WERI-Rb-1 (cell line): ENCODE results near the gene GUCD1.

ENCODE experiments used
- DNase-seq: peaks from one replicate; pipeline ENCODE4 v3.0.0-alpha.2; 2020
- H3K27ac ChIP-seq: fragments of 250-450 bp; sonication (Bioruptor Pico); 2 replicates; pipeline ENCODE4 v1.5.1; 2020; ENCODE audit warnings: mild to moderate bottlenecking, moderate library complexity
- H3K27me3 ChIP-seq: fragments of 250-450 bp; sonication (Bioruptor Pico); 2 replicates; pipeline ENCODE4 v1.5.1; 2021; ENCODE audit warnings: mild to moderate bottlenecking, low read depth, moderate library complexity; ENCODE audit not compliant: insufficient read depth, severe bottlenecking
- H3K36me3 ChIP-seq: fragments of 250-450 bp; sonication (Bioruptor Pico); 2 replicates; pipeline ENCODE4 v1.5.1; 2020; ENCODE audit warnings: mild to moderate bottlenecking, moderate library complexity
- H3K4me3 ChIP-seq: 2 replicates; pipeline ENCODE4 v1.5.1; 2011; ENCODE audit warnings: low read depth, mild to moderate bottlenecking, control low read depth, low read length
- H3K9me3 ChIP-seq: fragments of 250-450 bp; sonication (Bioruptor Pico); 2 replicates; pipeline ENCODE4 v1.5.1; 2021; ENCODE audit warnings: mild to moderate bottlenecking, moderate library complexity; ENCODE audit not compliant: severe bottlenecking
- TF ChIP-seq, protein P1 (sequence below): IDR thresholded peaks from 2 replicates; pipeline ENCODE4 v1.5.1; 2011; ENCODE audit warnings: low read depth, mild to moderate bottlenecking, control low read depth, inconsistent platforms, low read length

Gene GUCD1

DNA sequence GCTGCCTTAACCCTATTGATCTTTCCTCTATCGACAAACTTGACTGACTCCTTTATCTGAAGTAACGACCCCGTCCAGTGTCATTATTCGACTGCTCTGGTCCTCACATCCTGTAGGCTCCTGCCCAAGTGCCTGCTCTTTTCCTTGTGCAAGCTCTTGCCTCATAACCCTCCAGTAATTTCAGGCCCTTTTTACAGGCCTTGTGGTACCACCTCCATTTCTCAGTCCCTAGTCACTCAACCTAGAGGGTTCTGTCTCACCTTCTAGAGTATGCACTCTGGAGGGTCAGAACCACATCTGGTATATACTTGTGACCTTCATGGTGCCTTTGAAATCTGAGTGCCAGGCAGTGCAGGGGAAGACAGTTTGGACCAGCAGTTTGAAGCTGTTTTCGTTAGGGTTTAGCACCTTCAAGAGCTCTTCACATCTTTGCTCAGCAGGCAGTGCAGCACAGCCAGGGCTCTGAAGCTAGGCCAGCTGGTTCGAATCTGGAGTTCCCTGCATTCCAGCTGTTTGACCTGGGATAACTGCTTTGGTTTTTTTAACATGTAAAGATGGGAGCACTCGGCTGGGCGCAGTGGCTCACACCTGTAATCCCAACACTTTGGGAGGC, 12.1 kb upstream of the GUCD1 start:
- no peak for DNase-seq
- no peak overlapping the region for H3K4me3 ChIP-seq
- no peaks in the 10 kb centered on the region for H3K9me3 ChIP-seq
- H3K36me3 ChIP-seq = peaks cover 90% of the 10 kb centered on the region
- TF ChIP-seq, protein P1, sequence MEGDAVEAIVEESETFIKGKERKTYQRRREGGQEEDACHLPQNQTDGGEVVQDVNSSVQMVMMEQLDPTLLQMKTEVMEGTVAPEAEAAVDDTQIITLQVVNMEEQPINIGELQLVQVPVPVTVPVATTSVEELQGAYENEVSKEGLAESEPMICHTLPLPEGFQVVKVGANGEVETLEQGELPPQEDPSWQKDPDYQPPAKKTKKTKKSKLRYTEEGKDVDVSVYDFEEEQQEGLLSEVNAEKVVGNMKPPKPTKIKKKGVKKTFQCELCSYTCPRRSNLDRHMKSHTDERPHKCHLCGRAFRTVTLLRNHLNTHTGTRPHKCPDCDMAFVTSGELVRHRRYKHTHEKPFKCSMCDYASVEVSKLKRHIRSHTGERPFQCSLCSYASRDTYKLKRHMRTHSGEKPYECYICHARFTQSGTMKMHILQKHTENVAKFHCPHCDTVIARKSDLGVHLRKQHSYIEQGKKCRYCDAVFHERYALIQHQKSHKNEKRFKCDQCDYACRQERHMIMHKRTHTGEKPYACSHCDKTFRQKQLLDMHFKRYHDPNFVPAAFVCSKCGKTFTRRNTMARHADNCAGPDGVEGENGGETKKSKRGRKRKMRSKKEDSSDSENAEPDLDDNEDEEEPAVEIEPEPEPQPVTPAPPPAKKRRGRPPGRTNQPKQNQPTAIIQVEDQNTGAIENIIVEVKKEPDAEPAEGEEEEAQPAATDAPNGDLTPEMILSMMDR = no peak
- H3K27ac ChIP-seq = no peak overlapping the region
- H3K27me3 ChIP-seq = no peaks in the 10 kb centered on the region

DNA sequence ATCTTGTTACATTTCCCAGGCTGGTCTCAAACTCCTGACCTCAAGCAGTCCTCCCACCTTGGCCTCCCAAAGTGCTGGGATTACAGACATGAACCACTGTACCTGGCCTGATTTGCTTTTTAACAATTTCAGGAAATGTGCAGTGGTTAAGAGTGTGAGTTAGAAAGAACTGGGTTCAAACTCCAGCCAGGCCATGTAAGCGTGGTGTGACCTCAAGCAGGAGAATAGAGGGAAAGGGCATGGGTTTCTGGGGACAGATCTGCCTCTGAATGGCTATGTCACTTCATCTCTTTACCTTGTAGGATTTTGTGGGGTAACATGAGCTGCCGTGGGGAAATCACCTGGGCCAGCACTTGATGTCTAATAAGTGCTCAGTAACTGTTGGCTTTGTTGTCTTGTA, 10.1 kb upstream of the GUCD1 start:
- H3K36me3 ChIP-seq = peaks cover 83% of the 10 kb centered on the region
- no peaks in the 10 kb centered on the region for H3K27me3 ChIP-seq
- no peak overlapping the region for H3K4me3 ChIP-seq
- no peak overlapping the region for H3K27ac ChIP-seq
- TF ChIP-seq, protein P1 = no peak
- DNase-seq = no peak
- no peaks in the 10 kb centered on the region for H3K9me3 ChIP-seq

DNA sequence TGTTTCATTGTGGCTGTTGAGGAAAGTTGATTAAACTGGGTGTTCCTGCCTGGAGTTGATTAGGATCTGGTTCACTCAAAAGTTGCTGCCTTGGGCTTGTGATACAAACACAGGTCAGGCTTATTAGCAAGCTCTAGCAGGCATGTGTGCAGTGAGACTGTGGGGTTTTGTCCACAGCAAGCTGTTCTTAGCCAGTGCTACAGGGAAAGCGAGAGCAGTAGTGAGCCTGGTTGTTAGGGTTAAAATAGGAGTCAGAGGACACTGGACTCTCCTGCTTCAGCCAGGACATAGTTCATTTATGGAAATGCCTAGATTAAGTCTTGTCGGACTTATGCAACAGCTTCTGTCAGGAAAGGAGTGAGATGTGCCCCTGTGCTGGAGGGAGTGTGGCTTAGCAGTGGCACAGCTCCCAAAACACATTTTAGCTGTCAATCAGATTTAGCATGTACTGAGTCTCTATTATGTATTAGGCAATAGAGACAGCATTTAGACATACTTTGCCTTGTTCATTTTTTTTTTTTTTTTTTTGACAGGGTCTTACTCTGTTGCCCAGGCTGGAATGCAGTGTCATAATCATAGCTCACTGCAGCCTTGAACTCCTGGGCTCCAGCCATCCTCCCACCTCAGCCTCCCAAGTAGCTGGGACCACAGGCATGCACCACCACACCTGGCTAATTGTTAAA, 9.6 kb upstream of the GUCD1 start:
- Histone ChIP-seq H3K27me3 (no peaks in the 10 kb centered on the region), H3K36me3 (peaks cover 81% of the 10 kb centered on the region), H3K27ac (no peak overlapping the region), H3K9me3 (no peaks in the 10 kb centered on the region), H3K4me3 (no peak overlapping the region)
- no peak for DNase-seq
- TF ChIP-seq, protein P1 = no peak

DNA sequence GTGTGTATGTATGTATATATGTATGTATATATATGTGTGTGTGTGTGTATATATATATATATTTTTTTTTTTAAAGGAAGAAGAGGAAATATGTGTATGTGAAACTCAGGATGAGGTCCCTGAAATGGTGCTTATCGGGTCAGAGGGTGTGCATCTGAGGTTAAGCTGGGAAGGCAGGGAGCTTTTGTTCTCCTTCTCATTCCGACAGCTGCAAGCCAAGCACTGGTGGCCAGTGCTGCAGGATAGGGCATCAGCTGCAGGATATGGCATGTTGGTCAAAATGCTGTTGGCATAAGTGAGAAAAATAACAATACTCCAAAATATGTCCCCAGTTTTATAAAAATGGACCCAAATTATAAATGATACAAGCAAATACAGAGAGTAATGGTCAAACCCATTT, 8.3 kb upstream of the GUCD1 start:
- Histone ChIP-seq H3K36me3 (peaks cover 83% of the 10 kb centered on the region), H3K27ac (no peak overlapping the region), H3K4me3 (no peak overlapping the region), H3K27me3 (no peaks in the 10 kb centered on the region), H3K9me3 (no peaks in the 10 kb centered on the region)
- TF ChIP-seq, protein P1 = no peak
- no peak for DNase-seq

DNA sequence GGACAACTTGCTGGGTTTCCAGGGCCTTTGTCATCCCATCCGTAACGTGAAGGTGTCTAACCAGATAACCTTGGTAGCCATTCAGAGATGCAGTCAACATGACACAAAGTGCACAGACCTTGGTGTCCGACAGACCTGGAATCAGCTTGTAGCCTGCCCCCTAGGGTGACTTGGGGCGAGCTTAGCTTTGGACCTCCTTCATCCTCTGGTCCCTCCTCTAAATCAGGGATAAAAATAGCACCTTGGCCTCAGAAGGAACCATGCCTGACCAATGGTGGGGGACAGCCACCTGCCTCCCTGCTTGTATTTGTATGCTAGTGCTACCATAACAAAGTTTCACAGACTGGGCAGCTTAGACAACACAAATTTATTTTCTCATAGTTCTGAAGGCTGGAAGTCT, 4.5 kb upstream of the GUCD1 start:
- Histone ChIP-seq H3K27me3 (no peaks in the 10 kb centered on the region), H3K9me3 (no peaks in the 10 kb centered on the region), H3K4me3 (no peak overlapping the region), H3K36me3 (peaks cover 67% of the 10 kb centered on the region), H3K27ac (no peak overlapping the region)
- DNase-seq = peak; percentile 59
- TF ChIP-seq, protein P1 = peak; percentile 27; the same call in 1 of the 2 replicates
